Endometrial microvascular endothelial cells (primary cell): ENCODE data around the gene KRTCAP2. TPM values are rescaled to one million over a fixed set of nuclear protein-coding genes. Genes with fewer than 3 reads are reported as not detected.
"Not testable (repeated sequence)": the region's sequence is repeated elsewhere in the genome, so short reads cannot be mapped to it uniquely, and the experiment has no call there.

Source experiments
- in situ Hi-C: cut with HindIII; loops from 2 replicates; pipeline ENCODE4 v1.10.0; 2017; ENCODE audit warnings: low sequenced_read_pairs, low pct_unique_long_range_greater_than_20kb; ENCODE audit errors: inconsistent ontology term
- total RNA-seq: library from RNA; depleted of rRNA; stranded (reverse); fragments of >200 nt; gene quantifications from one replicate; pipeline ENCODE4 v1.2.3, GENCODE V29; 2015; ENCODE audit errors: inconsistent ontology term

KRTCAP2 gene
- total RNA-seq, result 191 TPM

- in situ Hi-C loops, result no loop called here
These were observed at the start of gene KRTCAP2 for GRCh38 chr1:155172732-155173477. Gene KRTCAP2 (minus strand): TSS chr1:155173304. CDS start chr1:155173224, 80 bp downstream.

GRCh38 chr1:155220211-155220965 lies 47.3 kb upstream of the KRTCAP2 start:
- in situ Hi-C loops, result not testable (repeated sequence)

GRCh38 chr1:155219592-155220031 lies 46.5 kb upstream of the KRTCAP2 start:
- in situ Hi-C loops, result no loop called here

GRCh38 chr1:155218854-155219591 lies 45.9 kb upstream of the KRTCAP2 start:
- in situ Hi-C loops, result no loop called here

- in situ Hi-C loops, result not testable (repeated sequence)
These were observed 41.6 kb upstream of the KRTCAP2 start for GRCh38 chr1:155214702-155215101.

GRCh38 chr1:155212051-155212440 lies 38.9 kb upstream of the KRTCAP2 start:
- in situ Hi-C loops, result not testable (repeated sequence)

GRCh38 chr1:155211381-155212050 lies 38.4 kb upstream of the KRTCAP2 start:
- in situ Hi-C loops, result not testable (repeated sequence)

GRCh38 chr1:155210314-155211104 lies 37.4 kb upstream of the KRTCAP2 start:
- in situ Hi-C loops, result no loop called here

- in situ Hi-C loops, result no loop called here
These were observed 36.2 kb upstream of the KRTCAP2 start for GRCh38 chr1:155209312-155209721.

GRCh38 chr1:155208541-155209311 lies 35.6 kb upstream of the KRTCAP2 start, which contains the start of gene MTX1:
Gene MTX1 (plus strand): TSS chr1:155208695. CDS start chr1:155208805, 110 bp downstream.
- in situ Hi-C loops, result no loop called here

- in situ Hi-C loops, result no loop called here
These were observed 34.9 kb upstream of the KRTCAP2 start, which contains the start of gene THBS3 for GRCh38 chr1:155207806-155208540. Gene THBS3 (minus strand): TSS chr1:155207897. CDS start chr1:155207876, 21 bp downstream.

- in situ Hi-C loops, result no loop called here
These were observed 34.0 kb upstream of the KRTCAP2 start for GRCh38 chr1:155206891-155207805.

- in situ Hi-C loops, result no loop called here
These were observed 33.0 kb upstream of the KRTCAP2 start for GRCh38 chr1:155205969-155206593.

GRCh38 chr1:155205035-155205434 lies 31.9 kb upstream of the KRTCAP2 start:
- in situ Hi-C loops, result no loop called here
